ENCODE results near the gene FNBP1L. TPM values are rescaled to one million over a fixed set of nuclear protein-coding genes. Genes with fewer than 3 reads are reported as not detected.
A peak's percentile ranks its signal among the peaks of the same experiment; 100 is the strongest.

FNBP1L gene
- total RNA-seq, 1 donor from 2014 or later, result 57.8 TPM

DNA sequence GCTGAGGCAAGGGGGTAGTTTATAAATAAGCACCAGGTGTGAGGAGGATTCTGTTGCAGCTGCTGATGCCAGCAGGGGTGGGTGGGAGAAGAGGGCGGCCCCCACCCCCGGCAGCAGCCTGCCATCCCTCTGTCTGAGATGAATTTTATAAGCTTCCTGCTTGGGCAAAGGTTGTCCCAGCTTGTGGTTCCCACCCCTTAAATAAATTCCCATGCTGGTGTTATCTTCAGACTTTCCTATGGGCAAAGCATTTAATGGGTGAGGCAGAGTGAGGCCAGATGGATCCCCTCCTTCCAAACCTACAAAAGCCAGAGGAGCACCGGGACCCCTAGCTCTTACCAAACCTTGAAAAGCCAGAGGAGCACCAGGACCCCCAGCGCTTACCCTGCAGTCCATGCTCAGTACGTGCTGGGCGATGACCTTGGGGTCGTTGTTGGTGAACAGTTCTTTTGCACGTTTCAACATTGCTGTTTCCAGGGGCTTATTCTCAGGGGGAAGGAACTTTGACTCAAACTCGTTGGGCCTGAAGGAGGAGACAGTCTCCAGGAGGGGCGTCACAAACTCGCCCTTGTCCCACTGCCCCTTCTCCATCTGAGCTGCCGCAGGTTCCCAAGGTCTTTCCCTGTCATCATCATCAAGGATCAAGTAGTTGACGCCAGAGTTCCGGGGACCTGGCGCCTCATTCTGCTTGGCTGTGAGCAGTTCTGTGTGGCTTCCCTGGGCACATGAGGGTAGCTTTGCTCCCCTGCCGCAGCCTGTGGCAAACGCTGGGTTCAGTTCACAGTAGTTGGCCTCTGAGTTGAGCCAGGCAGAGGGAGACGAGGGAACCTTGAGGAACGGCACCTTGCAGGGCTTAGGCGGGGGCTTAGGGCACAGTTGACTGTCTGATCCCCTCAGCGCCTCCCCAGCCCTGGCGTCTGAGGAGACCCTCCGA is 134.3 kb downstream of the FNBP1L start:
- Histone ChIP-seq H3K9ac (ENCODE audit: low read length) (no peak overlapping the region), H3K27me3 (ENCODE audit: insufficient read depth, low read length) (no peaks in the 10 kb centered on the region), H4K20me1 (ENCODE audit: insufficient read depth, low read length) (peaks cover 53% of the 10 kb centered on the region), H3K79me2 (ENCODE audit: insufficient read depth, low read length) (peaks cover 56% of the 10 kb centered on the region), H3K4me3 (ENCODE audit: insufficient read depth, low read depth, low read length) (no peak overlapping the region), H2AFZ (ENCODE audit: low read depth, low read length) (no peak overlapping the region), H3K4me2 (ENCODE audit: low read length) (no peak overlapping the region), H3K27ac (ENCODE audit: low read depth, low read length) (no peak overlapping the region), H3K36me3 (ENCODE audit: insufficient read depth, low read length) (peaks cover 44% of the 10 kb centered on the region), H3K9me3 (ENCODE audit: insufficient read depth, low read depth, low read length) (no peaks in the 10 kb centered on the region), H3K4me1 (ENCODE audit: insufficient read depth, low read length) (peaks cover 11% of the 10 kb centered on the region)
- no peaks in the 10 kb centered on the region for H3K9me3 Mint-ChIP-seq (ENCODE audit: unreplicated experiment)
- H3K4me1 Mint-ChIP-seq (ENCODE audit: low read depth, unreplicated experiment), result peaks cover 27% of the 10 kb centered on the region
- H3K27me3 Mint-ChIP-seq (ENCODE audit: low read depth, unreplicated experiment), result no peaks in the 10 kb centered on the region
- peaks cover 16% of the 10 kb centered on the region for H3K36me3 Mint-ChIP-seq (ENCODE audit: low read depth, unreplicated experiment)
- TF ChIP-seq, protein P1, sequence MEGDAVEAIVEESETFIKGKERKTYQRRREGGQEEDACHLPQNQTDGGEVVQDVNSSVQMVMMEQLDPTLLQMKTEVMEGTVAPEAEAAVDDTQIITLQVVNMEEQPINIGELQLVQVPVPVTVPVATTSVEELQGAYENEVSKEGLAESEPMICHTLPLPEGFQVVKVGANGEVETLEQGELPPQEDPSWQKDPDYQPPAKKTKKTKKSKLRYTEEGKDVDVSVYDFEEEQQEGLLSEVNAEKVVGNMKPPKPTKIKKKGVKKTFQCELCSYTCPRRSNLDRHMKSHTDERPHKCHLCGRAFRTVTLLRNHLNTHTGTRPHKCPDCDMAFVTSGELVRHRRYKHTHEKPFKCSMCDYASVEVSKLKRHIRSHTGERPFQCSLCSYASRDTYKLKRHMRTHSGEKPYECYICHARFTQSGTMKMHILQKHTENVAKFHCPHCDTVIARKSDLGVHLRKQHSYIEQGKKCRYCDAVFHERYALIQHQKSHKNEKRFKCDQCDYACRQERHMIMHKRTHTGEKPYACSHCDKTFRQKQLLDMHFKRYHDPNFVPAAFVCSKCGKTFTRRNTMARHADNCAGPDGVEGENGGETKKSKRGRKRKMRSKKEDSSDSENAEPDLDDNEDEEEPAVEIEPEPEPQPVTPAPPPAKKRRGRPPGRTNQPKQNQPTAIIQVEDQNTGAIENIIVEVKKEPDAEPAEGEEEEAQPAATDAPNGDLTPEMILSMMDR (IDR thresholded peaks at IDR 0.05; ENCODE audit: insufficient read depth, low read depth, low read length), result no peak
- no peak for TF ChIP-seq EZH2 (IDR thresholded peaks at IDR 0.05; ENCODE audit: insufficient read depth, low read length)
- H3K4me3 Mint-ChIP-seq (ENCODE audit: unreplicated experiment), result no peak overlapping the region
- DNase-seq (ENCODE audit: low read depth) (no peak), FAIRE-seq (no peak)
- H3K27ac Mint-ChIP-seq (ENCODE audit: unreplicated experiment), result no peak overlapping the region

DNA sequence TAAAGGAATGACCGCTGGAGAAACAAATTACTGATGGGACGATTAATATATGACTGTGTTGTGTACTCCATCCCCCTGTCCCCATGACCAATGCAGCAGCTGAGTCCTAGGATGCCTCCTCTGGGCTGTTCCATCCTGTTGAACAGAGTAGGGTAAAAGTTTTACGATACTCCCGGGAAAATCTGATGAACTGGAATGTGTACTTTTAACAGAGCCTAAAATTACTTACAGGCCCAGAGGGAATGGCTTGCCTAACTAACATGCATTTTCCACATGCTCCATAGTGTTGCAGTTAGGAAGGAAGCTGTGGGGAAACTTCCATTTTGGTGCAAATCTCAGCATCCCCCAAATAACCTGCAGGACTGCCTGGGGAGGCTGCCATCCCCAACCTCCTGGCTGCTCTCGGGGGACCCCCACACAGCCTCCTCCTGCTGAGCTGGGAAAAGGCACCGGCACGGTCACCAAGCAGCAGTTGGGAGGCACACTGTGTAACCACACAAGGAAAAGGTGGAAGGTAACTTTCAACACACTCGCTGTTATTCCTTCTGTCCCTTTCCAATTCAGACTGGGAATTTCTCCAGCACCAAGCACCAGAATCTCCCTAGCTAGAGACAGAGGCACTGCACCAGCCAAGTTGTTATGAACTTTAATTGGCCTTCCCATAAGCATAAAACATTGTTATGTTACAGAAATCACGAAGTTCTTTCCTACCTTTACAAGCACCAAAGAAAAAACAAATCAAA is 136.5 kb downstream of the FNBP1L start:
- Mint-ChIP-seq H3K36me3 (ENCODE audit: low read depth, unreplicated experiment) (peaks cover 29% of the 10 kb centered on the region), H3K27me3 (ENCODE audit: low read depth, unreplicated experiment) (no peaks in the 10 kb centered on the region), H3K27ac (ENCODE audit: unreplicated experiment) (peak overlapping the region; percentile 71), H3K4me3 (ENCODE audit: unreplicated experiment) (peak overlapping the region; percentile 21), H3K4me1 (ENCODE audit: low read depth, unreplicated experiment) (peaks cover 36% of the 10 kb centered on the region), H3K9me3 (ENCODE audit: unreplicated experiment) (no peaks in the 10 kb centered on the region)
- no peak overlapping the region for H2AFZ ChIP-seq (ENCODE audit: low read depth, low read length)
- DNase-seq (ENCODE audit: low read depth) (no peak), FAIRE-seq (no peak)
- H3K27ac ChIP-seq (ENCODE audit: low read depth, low read length), result no peak overlapping the region
- H3K36me3 ChIP-seq (ENCODE audit: insufficient read depth, low read length), result peaks cover 57% of the 10 kb centered on the region
- no peak overlapping the region for H3K9ac ChIP-seq (ENCODE audit: low read length)
- peaks cover 15% of the 10 kb centered on the region for H3K4me1 ChIP-seq (ENCODE audit: insufficient read depth, low read length)
- H4K20me1 ChIP-seq (ENCODE audit: insufficient read depth, low read length), result peaks cover 52% of the 10 kb centered on the region
- no peak overlapping the region for H3K4me2 ChIP-seq (ENCODE audit: low read length)
- H3K27me3 ChIP-seq (ENCODE audit: insufficient read depth, low read length), result no peaks in the 10 kb centered on the region
- peaks cover 54% of the 10 kb centered on the region for H3K79me2 ChIP-seq (ENCODE audit: insufficient read depth, low read length)
- H3K4me3 ChIP-seq (ENCODE audit: insufficient read depth, low read depth, low read length), result no peak overlapping the region
- no peaks in the 10 kb centered on the region for H3K9me3 ChIP-seq (ENCODE audit: insufficient read depth, low read depth, low read length)
- TF ChIP-seq, protein P1 (IDR thresholded peaks at IDR 0.05; ENCODE audit: insufficient read depth, low read depth, low read length), result no peak
- TF ChIP-seq EZH2 (IDR thresholded peaks at IDR 0.05; ENCODE audit: insufficient read depth, low read length), result no peak

Data from astrocyte (in vitro differentiated cells and primary cell).